Breast epithelium (tissue), 4 donors: ENCODE measurements around the gene RHBDL2. TPM values are rescaled to one million over a fixed set of nuclear protein-coding genes. Genes with fewer than 3 reads are reported as not detected.
A peak's percentile ranks its signal among the peaks of the same experiment; 100 is the strongest.

Source experiments
- DNase-seq, 2 donors: peaks; one replicate each; pipeline ENCODE4 v3.0.0-alpha.2; 2019; ENCODE audit warnings: low spot score in 2 of 2
- H3K27ac ChIP-seq, 2 donors: fragments of 200-600 bp; sonication (generic) in 1 of 2; one replicate each; pipeline ENCODE4 v1.5.1; 2016 to 2019; ENCODE audit warnings: mild to moderate bottlenecking in 1 of 2
- H3K27me3 ChIP-seq, 2 donors: fragments of 200-600 bp; sonication (generic) in 1 of 2; one replicate each; pipeline versions ENCODE4 v1.5.1 to v1.6.0; 2017 to 2019; ENCODE audit warnings: control low read depth in 1 of 2, mild to moderate bottlenecking in 1 of 2
- H3K36me3 ChIP-seq: fragments of 200-600 bp; one replicate; pipeline ENCODE4 v1.5.1; 2019
- H3K4me1 ChIP-seq, 2 donors: fragments of 200-600 bp; sonication (generic); one replicate each; pipeline ENCODE4 v1.5.1; 2016 to 2019; ENCODE audit warnings: control low read depth in 1 of 2
- H3K4me3 ChIP-seq, 3 donors: fragments of 200-600 bp; sonication (generic); 1 replicate in 2 of 3; 2 replicates in 1 of 3; pipeline ENCODE4 v1.5.1; 2016 to 2019; ENCODE audit warnings: mild to moderate bottlenecking in 3 of 3, moderate library complexity in 2 of 3
- H3K9me3 ChIP-seq, 2 donors: fragments of 200-600 bp; sonication (generic) in 1 of 2; one replicate each; pipeline ENCODE4 v1.5.1; 2016 to 2019; ENCODE audit warnings: control low read depth in 1 of 2
- POLR2A ChIP-seq: fragments of 450-650 bp; IDR thresholded peaks from one replicate; pipeline ENCODE4 v1.6.1; 2016; ENCODE audit warnings: antibody characterized with exemption, mild to moderate bottlenecking, moderate library complexity
- POLR2AphosphoS5 ChIP-seq, 3 donors: sonication (generic); formaldehyde crosslinking; IDR thresholded peaks; one replicate each; pipeline ENCODE4 v1.6.1; 2017; ENCODE audit warnings: antibody characterized with exemption in 3 of 3
- intact Hi-C: fragments of 100-400 bp; cut with DNase I; formaldehyde crosslinking; loops from one replicate; pipeline ENCODE4 v1.15.1; 2023; ENCODE audit warnings: low total_unique reads
- total RNA-seq, 3 donors: library from RNA; depleted of rRNA; stranded (reverse); fragments of >200 nt; gene quantifications; one replicate each; pipeline ENCODE4 v1.1.0, GENCODE V29; 2016
- TF ChIP-seq, protein P1 (sequence below), 3 donors: fragments of 450-650 bp; IDR thresholded peaks; one replicate each; pipeline ENCODE4 v1.5.1; 2016 to 2017; ENCODE audit warnings: antibody characterized with exemption in 3 of 3, mild to moderate bottlenecking in 3 of 3, moderate library complexity in 3 of 3

RHBDL2 gene
- total RNA-seq, 3 donors from 2014 or later = 0.16 to 1.6 (median 0.33) TPM

GRCh38 chr1:38953433-38953860 is 11.8 kb upstream of the RHBDL2 start:
- TF ChIP-seq POLR2AphosphoS5 (IDR thresholded peaks at IDR 0.05) (no peak), POLR2A (no peak)
- TF ChIP-seq, protein P1, sequence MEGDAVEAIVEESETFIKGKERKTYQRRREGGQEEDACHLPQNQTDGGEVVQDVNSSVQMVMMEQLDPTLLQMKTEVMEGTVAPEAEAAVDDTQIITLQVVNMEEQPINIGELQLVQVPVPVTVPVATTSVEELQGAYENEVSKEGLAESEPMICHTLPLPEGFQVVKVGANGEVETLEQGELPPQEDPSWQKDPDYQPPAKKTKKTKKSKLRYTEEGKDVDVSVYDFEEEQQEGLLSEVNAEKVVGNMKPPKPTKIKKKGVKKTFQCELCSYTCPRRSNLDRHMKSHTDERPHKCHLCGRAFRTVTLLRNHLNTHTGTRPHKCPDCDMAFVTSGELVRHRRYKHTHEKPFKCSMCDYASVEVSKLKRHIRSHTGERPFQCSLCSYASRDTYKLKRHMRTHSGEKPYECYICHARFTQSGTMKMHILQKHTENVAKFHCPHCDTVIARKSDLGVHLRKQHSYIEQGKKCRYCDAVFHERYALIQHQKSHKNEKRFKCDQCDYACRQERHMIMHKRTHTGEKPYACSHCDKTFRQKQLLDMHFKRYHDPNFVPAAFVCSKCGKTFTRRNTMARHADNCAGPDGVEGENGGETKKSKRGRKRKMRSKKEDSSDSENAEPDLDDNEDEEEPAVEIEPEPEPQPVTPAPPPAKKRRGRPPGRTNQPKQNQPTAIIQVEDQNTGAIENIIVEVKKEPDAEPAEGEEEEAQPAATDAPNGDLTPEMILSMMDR (IDR thresholded peaks at IDR 0.05) = no peak
- no peaks in the 10 kb centered on the region for H3K27me3 ChIP-seq
- no peaks in the 10 kb centered on the region for H3K4me1 ChIP-seq
- DNase-seq = no peak
- H3K27ac ChIP-seq = no peak overlapping the region
- H3K9me3 ChIP-seq = no peaks in the 10 kb centered on the region
- intact Hi-C loops = no loop called here
- no peak overlapping the region for H3K4me3 ChIP-seq
- H3K36me3 ChIP-seq = no peaks in the 10 kb centered on the region

DNA sequence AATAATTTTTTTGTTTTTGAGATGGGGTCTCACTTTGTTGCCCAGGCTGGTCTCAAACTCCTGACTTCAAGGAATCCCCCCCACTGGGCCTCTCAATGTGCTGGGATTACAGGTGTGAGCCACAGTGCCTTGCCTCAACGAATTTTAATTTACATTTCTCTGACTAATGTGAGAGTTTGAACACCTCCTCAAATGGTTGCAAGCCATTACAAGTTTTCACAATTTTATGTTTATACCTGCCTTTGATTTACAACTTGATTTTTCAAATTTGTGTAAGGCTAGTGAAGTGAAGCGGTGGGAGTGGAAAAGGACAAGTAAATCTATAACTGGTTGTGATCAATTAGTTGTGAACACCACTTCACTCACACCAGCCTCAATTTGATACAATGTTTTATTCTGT is 8.9 kb upstream of the RHBDL2 start:
- intact Hi-C loops = no loop called here
- DNase-seq = no peak
- Histone ChIP-seq H3K27me3 (no peaks in the 10 kb centered on the region), H3K36me3 (no peaks in the 10 kb centered on the region), H3K9me3 (no peaks in the 10 kb centered on the region), H3K4me1 (no peaks in the 10 kb centered on the region), H3K27ac (peak overlapping the region; percentile 48), H3K4me3 (no peak overlapping the region)
- TF ChIP-seq, protein P1 (IDR thresholded peaks at IDR 0.05) = no peak

DNA sequence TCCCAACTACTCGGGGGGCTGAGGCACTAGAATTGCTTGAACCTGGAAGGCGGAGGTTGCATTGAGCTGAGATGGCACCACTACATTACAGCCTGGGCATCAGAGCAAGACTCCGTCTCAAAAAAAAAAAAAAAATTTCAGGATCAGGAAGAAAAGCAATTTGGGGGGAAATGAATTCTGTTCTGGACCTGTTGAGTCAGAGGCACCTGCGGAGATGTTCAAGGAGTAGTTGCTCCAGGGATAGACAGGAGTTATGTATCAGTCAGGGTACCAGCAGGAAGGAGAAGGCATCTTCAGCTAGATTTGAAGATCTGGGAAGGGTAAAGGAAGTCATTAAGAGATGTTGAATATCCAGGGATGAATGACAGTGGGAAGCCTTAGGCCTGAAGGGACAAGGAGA is 2.9 kb upstream of the RHBDL2 start:
- H3K27ac ChIP-seq = no peak overlapping the region
- no peak for DNase-seq
- H3K27me3 ChIP-seq = no peaks in the 10 kb centered on the region
- H3K36me3 ChIP-seq = no peaks in the 10 kb centered on the region
- H3K4me1 ChIP-seq = no peaks in the 10 kb centered on the region
- intact Hi-C loops = no loop called here
- H3K4me3 ChIP-seq = no peak overlapping the region
- no peaks in the 10 kb centered on the region for H3K9me3 ChIP-seq
- no peak for TF ChIP-seq POLR2A
- no peak for TF ChIP-seq POLR2AphosphoS5 (IDR thresholded peaks at IDR 0.05)
- TF ChIP-seq, protein P1 (IDR thresholded peaks at IDR 0.05) = no peak

DNA sequence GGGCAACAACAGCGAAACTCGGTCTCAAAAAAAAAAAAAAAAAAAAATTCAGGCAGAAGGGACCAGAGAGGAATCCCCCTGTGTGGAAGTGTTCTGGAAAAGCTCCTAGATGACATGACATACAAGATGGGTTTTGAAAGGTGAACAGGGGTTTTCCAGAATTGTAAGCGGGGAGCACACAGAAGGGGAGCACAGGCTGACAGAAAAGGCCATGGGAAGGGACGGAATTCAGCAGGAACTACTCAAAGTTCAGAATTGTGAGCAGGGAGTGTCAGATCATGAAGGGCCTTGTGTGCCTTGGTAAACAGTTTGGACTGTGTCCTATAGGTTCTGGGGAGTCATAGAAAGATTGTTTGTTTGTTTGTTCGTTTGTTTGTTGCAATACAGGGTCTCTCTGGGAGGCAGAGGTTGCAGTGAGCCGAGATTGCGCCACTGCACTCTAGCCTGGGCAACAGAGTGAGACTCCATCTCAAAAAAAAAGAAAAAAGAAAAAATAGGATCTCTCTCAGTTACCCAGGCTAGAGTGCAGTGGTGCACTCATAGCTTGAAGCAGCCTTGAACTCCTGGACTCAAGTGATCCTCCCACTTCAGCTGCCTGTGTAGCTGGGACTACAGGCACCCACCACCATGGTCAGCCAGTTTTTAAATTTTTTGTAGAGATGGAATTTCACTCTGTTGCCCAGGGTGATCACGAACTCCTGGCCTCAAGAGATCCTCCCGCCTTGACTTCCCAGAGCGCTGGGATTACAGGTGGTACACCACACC is 1.2 kb upstream of the RHBDL2 start:
- intact Hi-C loops = no loop called here
- no peak overlapping the region for H3K27ac ChIP-seq
- no peak overlapping the region for H3K4me3 ChIP-seq
- H3K36me3 ChIP-seq = no peaks in the 10 kb centered on the region
- H3K9me3 ChIP-seq = no peaks in the 10 kb centered on the region
- no peak for DNase-seq
- TF ChIP-seq POLR2AphosphoS5 (IDR thresholded peaks at IDR 0.05) (no peak), POLR2A (no peak)
- TF ChIP-seq, protein P1 (IDR thresholded peaks at IDR 0.05) = no peak
- H3K27me3 ChIP-seq = no peaks in the 10 kb centered on the region
- no peaks in the 10 kb centered on the region for H3K4me1 ChIP-seq

DNA sequence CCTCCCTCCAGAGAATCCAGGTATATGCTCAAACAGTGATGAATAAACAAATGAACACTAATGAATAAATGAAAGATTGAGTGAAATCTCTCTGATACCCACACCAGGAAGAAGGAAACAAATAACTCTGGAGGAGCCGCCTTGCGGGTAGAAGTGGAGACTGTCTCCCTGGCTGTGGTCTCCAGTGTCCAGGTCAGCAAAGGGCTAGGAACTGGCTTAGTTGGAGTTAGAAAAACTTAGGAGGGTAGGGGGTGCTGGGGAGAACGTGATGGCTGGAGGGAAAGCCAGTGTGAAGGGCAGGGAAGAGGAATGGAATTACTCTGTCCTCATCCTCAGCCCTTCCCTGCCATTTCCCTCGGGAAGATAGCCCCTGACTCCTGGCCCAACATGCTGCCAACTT is 537 bp downstream of the RHBDL2 start:
- intact Hi-C loops = no loop called here
- Histone ChIP-seq H3K27ac (peak overlapping the region; percentile 3 to 54), H3K9me3 (no peaks in the 10 kb centered on the region), H3K27me3 (no peaks in the 10 kb centered on the region), H3K36me3 (no peaks in the 10 kb centered on the region), H3K4me1 (no peaks in the 10 kb centered on the region), H3K4me3 (peak overlapping the region; percentile 35 to 71 (median 58))
- DNase-seq = no peak
- TF ChIP-seq POLR2AphosphoS5 (IDR thresholded peaks at IDR 0.05) (no peak), POLR2A (no peak)
- TF ChIP-seq, protein P1 (IDR thresholded peaks at IDR 0.05) = no peak
